ENCODE results near the gene GLT6D1.

Gene GLT6D1

DNA sequence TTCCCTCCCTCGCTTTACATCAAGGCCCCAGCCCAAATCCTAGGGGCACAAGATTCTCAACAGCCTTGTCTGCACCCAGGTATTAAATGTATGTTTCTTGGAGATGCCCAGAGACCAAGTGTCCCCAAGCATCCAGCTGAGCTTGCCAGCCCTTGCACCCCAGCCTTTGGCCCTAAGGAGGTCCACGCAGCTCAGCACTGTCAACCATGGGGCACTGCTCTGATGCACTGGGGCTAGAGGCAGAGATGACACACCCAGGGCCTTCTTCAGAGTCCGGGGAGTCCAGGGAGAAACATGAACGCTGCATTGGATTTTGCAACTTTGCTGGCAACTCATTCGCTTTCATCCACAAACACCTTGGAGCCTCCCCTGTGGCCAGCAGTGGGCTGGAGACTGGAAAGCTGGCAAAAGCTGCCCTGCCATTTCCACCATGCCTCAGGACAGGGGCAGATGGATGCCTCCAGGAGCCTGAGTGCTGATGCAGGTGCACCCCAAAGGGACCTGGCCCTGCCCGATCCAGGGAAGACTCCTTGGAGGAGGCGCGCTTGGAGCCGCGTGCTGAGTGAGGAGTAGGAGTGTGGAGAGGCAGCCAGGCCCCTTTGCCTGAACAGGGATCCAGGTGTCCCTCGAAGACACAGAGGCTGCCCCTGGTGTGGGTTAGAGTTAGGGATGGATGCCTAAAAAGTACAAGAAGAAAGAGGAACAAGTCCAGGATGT is 58.5 kb downstream of the GLT6D1 start:
- DNase-seq (ENCODE audit: low read depth in 1 of 2, low spot score in 1 of 2) = no peak
- TF ChIP-seq JUND (IDR thresholded peaks at IDR 0.05; ENCODE audit: low read depth) = no peak
- in situ Hi-C loops (cut with HindIII; ENCODE audit: low pct_unique_long_range_greater_than_20kb, low sequenced_read_pairs) = no loop called here

GRCh38 chr9:135579889-135580660 is 59.3 kb downstream of the GLT6D1 start:
- no peak for TF ChIP-seq JUND (IDR thresholded peaks at IDR 0.05; ENCODE audit: low read depth)
- DNase-seq (ENCODE audit: low read depth in 1 of 2, low spot score in 1 of 2) = no peak
- in situ Hi-C loops (cut with HindIII; ENCODE audit: low pct_unique_long_range_greater_than_20kb, low sequenced_read_pairs) = no loop called here

DNA sequence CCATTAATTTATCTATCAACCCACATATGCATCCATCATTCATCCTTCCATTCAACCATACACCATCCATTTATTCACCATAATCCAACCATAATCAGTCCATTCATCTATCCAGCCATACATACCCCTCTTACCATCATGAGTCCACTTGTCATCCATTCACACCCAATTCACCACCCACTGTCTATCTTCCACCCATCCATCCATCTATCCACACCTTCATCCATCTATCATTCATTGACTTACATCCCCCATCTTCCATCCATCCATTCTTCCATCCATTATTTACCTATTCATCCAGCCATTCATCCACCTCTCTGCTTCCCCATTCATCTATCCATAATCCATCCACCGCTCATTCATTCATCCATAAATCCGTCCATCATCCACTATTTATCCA is 60.0 kb downstream of the GLT6D1 start:
- TF ChIP-seq JUND (IDR thresholded peaks at IDR 0.05; ENCODE audit: low read depth) = no peak
- no peak for DNase-seq (ENCODE audit: low read depth in 1 of 2, low spot score in 1 of 2)
- in situ Hi-C loops (cut with HindIII; ENCODE audit: low pct_unique_long_range_greater_than_20kb, low sequenced_read_pairs) = no loop called here

DNA sequence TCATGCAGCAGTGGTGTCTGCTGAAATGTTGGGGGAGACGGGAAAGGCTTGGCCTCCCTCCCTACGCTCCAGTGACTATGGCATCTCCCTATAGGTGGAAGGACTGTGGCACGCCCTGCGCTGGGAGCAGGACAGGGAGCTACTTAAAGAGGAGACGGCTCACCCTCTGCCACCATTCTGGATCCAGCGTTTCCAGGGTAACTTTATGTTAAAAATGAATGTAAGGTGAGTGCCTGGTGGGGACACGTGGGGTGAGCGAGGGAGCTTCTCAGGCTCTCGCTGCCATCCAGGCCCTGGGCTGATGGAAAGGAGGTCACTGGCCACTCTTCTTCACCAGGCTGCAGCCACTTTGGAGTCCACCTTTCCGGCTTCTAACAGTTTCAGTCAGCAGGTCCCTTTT is 62.1 kb downstream of the GLT6D1 start:
- no peak for TF ChIP-seq JUND (IDR thresholded peaks at IDR 0.05; ENCODE audit: low read depth)
- DNase-seq (ENCODE audit: low read depth in 1 of 2, low spot score in 1 of 2) = no peak
- in situ Hi-C loops (cut with HindIII; ENCODE audit: low pct_unique_long_range_greater_than_20kb, low sequenced_read_pairs) = no loop called here

GRCh38 chr9:135575995-135576631 is 63.2 kb downstream of the GLT6D1 start:
- TF ChIP-seq JUND (IDR thresholded peaks at IDR 0.05; ENCODE audit: low read depth) = no peak
- DNase-seq (ENCODE audit: low read depth in 1 of 2, low spot score in 1 of 2) = no peak
- in situ Hi-C loops (cut with HindIII; ENCODE audit: low pct_unique_long_range_greater_than_20kb, low sequenced_read_pairs) = no loop called here

GRCh38 chr9:135574943-135575342 is 64.4 kb downstream of the GLT6D1 start:
- DNase-seq (ENCODE audit: low read depth in 1 of 2, low spot score in 1 of 2) = no peak
- in situ Hi-C loops (cut with HindIII; ENCODE audit: low pct_unique_long_range_greater_than_20kb, low sequenced_read_pairs) = no loop called here
- TF ChIP-seq JUND (IDR thresholded peaks at IDR 0.05; ENCODE audit: low read depth) = no peak

- in situ Hi-C loops (cut with HindIII; ENCODE audit: low pct_unique_long_range_greater_than_20kb, low sequenced_read_pairs) = no loop called here
- DNase-seq (ENCODE audit: low read depth in 1 of 2, low spot score in 1 of 2) = no peak
These were observed 65.0 kb downstream of the GLT6D1 start for GRCh38 chr9:135574331-135574730.

More at GRCh38 chr9:135574331-135574730, 65.0 kb downstream of the GLT6D1 start:
- TF ChIP-seq JUND (IDR thresholded peaks at IDR 0.05; ENCODE audit: low read depth) = no peak

Measured in T47D (cell line).